Measurements from ENCODE around the gene ITGB3.
"Not testable (repeated sequence)": the region's sequence is repeated elsewhere in the genome, so short reads cannot be mapped to it uniquely, and the experiment has no call there.

The ITGB3 gene

DNA sequence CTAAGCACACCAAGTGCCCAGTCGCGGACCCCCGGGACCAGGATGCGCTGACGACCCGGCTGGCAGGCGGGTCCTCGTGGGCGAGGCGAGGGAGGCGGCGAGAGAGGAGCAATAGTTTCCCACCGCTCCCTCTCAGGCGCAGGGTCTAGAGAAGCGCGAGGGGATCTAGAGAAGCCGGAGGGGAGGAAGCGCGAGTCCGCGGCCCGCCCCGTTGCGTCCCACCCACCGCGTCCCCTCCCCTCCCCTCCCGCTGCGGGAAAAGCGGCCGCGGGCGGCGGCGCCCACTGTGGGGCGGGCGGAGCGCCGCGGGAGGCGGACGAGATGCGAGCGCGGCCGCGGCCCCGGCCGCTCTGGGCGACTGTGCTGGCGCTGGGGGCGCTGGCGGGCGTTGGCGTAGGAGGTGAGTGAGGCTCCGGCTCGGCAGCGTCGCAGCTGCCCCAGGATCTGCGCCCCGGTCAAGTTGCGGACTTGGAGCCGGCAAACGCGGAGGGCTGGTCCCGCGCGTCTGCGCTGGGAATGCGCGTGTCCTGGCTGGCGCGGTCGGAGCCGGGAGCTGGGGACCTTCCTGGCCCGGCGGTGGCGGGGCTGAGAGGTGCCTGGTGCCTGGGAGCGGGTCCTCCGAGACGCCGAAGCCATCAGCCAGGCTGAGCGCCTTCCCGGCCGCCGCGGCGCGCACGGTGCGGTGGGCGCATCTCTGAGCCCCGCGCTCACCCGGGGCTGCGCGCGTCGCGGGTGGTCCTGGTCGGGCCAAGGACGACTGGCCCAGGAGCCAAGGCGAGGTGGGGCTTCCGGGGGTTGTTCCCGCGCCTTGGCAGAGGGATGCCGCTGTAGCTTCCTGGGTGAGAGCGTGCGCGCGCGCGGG is at the start of gene ITGB3:
ITGB3 (plus strand) TSS at position 287 of the 862 bp plus-strand sequence; CDS start at position 322, 35 bp downstream.
- DNase-seq (ENCODE audit: low read depth in 1 of 2, low spot score in 1 of 2) = peak; percentile 17 to 25

DNA sequence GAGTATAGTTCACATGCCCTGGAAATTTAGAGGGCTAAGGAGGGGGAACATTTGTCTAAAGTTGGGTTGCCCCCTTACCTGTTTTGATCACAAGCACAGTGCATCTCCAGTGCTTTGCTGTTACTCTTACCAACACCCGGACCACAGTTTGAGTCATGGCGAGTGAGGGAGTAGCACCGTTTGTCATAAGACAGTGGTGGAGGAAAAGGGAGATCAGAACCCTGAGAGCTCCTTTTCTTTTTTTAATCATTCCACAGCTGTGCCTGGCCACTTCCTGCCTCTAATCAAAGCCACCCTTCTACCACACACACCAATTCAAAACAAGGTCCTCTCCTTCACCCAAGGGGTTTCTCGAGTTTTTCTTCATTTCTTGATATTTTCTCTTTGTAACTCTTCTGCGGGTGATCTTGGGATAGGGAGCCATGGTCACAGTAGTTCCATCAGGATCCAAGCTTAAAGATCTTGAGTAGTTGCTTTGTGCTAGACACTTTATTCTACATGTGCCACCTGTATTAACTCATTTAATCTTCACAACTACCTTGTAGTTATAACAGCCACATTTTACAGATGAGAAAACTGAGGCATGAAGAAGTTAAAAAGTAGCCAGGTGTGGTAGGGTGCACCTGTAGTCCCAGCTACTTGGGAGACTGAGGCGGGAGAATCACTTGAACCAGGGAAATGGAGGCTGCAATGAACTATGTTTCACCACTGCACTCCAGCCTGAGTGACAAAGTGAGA is 49.5 kb upstream of the ITGB3 start:
- DNase-seq (ENCODE audit: low read depth in 1 of 2, low spot score in 1 of 2) = peak in 1 of 2 donors; percentile 52

DNA sequence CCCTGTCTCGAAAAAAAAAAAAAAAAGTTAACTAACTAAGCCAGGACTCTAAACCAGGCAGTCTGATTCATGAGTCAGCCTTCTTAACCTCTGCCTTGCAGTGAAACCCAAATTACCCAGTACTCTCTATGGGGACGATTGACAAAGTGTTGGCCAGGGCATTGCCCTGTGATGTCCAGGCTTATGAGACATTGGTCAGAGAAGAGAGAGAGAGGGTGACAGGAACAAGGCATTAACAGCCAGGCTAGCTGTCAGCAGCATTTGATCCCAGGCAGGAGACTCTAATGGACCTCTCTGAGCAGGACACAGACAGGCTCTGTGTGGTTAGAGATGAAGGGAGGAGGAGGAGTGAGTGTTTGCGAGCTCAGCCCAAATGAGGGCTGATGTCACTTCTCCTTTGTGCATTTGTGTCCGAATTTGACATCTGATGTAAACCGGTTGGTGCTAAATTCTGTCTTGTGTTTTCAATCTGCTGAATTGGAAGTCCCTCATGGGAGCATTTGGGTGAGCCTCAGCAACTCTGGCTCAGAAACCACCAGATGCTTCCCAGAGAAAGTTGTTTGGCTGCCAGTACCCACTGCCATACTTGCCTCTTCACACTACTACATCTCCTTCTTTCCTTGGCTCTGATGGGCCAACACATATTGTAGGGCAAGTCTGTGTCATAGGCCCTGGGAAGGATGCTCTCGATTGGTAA is 48.8 kb upstream of the ITGB3 start:
- DNase-seq (ENCODE audit: low read depth in 1 of 2, low spot score in 1 of 2) = no peak

DNA sequence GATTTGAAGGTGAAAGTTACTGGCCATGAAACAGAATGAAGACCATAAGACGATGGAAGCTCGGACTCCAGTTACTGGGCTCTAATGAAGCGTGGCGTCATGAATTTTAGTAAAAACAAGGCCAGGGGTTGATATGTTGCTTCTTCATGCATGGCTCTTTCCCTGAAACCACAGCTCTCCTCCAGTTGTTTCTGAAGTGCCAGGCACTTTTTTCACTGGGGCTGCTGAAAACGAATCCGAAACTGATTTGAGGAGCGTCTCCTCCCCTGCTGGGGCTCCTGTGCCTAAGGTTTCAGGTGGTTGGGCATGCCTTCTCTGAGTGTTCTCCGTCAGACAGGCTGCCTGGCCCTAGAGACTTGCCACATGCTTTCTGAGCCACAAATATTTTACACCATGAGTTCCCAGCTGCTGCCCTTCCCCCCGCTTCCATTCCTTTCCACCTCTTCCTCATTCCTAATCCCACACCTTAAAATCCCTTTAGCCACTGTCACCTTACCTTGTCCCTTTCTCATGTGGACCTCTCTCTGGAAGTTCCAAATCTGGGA is 48.1 kb upstream of the ITGB3 start:
- DNase-seq (ENCODE audit: low read depth in 1 of 2, low spot score in 1 of 2) = peak; percentile 32 to 55

DNA sequence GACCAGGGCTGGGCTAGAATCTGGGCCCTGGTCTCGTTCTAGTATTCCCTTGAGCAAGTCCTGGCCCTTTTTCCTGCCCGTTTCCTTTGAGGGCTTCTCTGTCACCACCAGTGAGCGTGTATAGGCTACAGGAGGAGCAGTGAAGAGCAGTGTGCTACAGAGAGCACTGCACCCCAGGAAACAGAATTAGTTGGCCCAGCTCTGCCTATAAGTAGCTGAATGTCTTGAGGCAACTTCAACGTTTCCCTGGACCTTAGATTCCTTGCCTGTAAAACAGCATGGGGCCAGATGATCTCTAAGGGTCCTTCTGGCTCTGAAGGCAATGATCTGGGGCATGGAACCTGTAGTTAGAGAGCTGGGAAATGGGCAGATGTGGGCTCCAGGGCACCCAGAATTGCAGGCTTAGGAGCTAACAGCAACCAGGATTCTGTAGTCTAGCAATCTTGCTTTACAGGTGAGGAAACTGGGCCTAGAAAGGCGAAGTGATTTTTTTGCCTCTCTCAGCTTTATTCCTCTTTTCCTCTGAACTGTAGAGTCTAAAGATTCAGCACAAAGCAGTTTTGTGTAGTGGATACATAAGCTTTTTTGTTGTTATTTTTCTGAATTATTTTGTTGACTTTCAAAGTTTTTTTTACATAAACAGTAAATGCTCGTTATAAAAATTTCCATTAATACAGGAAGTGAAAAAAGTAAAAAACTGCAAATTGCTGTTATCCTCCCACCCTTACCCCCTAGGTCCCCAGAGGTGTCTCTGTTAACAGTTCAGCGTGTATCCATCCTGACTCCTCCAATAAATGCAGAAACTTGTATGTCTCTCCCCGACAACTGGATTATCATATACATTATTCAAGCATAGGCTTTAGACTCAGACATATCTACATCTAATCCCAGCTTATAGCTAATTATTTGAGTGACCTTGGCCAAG is 46.2 kb upstream of the ITGB3 start:
- DNase-seq (ENCODE audit: low read depth in 1 of 2, low spot score in 1 of 2) = no peak

DNA sequence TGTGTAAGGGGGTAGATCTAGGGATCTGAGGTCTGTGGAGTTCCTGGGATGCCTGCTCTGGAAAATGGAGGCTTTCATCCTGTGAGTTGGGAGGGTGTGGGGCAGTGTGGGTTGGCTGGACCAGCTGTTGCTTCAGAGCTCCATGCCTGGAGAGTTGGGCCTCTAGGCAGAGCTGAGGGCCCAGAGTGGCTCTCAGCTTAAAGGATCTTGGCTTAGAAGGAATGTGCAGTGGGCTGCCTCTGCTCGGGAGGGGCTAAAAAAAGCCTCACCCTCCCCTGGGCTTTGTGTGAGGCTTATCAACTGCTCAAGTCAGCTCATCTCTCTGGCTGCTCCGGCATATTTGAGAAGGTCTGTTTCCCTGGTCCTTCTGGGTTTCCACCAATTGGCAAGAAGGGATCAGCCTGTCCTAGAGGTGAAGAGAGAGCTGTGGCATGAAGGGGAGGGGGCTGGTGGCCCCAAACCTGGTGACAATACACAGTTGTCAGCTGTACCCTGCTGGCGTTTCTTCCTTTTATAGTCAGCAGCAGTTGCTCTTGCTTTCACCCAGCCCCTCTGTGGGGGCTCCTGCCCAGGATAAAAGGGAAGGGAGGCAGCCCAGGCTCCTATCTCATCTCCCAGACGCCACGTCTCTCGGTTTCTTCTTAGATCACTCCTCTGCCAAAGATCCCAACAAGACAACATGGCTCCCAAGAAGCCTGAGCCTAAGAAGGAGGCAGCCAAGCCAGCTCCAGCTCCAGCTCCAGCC is 44.7 kb upstream of the ITGB3 start, which contains the start of gene MYL4:
MYL4 (plus strand) TSS at position 605 of the 745 bp plus-strand sequence; CDS start at position 680, 75 bp downstream.
- DNase-seq (ENCODE audit: low read depth in 1 of 2, low spot score in 1 of 2) = no peak

DNA sequence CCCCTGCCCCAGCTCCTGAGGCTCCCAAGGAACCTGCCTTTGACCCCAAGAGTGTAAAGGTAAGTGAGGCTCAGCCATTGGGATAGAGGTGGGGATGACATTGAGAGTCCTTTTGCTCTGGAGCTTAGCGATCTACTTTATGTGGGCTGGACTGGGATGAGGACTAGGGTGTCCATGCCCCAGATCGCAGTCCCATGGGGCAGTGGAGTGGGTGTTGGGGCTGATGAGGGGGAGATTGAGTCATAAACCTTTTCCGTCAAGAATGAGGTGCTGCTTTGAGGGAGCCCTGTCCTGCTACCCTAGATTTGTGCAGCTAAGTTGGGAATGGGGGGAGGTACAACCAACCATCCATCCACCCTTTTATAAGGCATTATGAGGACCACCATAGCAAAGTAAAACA is 44.1 kb upstream of the ITGB3 start:
- no peak for DNase-seq (ENCODE audit: low read depth in 1 of 2, low spot score in 1 of 2)

DNA sequence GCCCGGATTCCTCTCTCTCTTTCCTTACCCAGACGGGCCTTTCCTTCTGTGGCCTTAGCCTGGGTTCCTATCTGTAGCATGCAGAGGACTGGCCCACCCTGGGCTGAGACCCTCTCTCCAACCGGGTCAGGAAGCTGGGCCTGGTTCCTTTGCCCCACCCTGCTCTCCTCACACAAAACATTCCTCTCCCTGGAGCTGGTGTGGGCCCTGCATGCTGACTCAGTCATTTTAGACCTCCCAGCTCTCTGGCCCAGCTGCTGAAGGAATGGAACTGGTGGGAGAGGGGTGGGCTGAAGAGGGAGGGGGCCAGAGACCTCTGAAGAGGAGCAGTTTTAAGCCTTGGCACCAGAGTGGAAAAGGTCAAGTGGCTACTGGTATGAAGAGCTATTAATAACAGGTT is 43.5 kb upstream of the ITGB3 start:
- no peak for DNase-seq (ENCODE audit: low read depth in 1 of 2, low spot score in 1 of 2)

DNA sequence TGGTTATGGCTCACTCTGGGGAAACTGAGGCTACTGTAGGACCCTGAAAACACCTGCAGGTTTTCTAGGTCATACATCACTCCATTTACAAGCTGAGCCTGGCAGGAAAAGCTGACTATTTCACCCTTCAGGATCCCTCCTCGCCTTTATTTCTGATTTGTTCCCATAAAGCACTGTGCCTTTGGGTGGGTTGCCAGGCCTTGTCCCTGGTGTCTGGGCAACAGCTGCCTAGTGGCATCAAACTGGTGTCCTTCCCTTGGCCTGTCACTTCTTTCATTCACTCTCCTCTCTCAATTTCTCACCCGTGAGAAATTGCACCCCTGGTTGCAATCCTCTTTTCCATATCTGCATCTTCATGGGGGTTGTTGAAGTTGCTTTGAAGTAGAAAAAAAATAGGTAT is 42.8 kb upstream of the ITGB3 start:
- no peak for DNase-seq (ENCODE audit: low read depth in 1 of 2, low spot score in 1 of 2)

DNA sequence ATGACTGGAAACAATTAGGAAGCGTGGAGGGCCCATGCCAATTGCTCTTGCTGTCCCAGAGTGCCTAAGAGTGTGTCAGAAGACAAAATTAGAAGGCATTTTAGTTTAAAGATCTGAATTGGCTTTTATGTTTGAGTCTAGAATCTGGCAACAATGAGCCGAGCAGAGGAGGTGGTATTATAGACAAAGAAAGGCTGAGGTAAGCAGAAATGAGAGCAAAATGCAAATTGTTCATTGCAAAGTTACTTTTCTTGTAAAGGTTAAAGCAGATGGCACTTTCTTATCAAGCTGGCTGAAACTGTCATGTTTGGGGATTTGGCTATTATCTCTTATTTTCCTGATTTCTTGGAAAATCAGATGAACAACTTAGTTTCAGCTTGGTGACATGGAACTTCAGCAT is 41.2 kb upstream of the ITGB3 start:
- no peak for DNase-seq (ENCODE audit: low read depth in 1 of 2, low spot score in 1 of 2)

DNA sequence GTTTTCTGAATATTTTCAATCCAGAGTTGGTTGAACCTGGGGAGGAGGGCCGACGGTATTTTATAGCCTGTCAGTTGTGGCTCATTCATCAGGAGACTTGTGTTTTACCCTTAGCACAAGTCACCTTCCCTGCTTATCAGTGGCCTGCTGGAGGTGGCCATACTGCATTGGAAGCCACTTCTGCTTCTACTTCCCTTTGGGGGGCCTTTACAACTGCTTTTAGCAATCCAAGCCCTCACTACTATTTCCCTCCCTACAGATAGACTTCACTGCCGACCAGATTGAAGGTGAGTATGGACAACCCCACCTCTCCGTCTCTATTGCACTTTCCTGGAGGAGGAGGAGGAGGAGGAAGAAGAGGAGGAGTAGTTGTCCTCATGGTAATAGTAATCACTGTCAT is 40.1 kb upstream of the ITGB3 start:
- DNase-seq (ENCODE audit: low read depth in 1 of 2, low spot score in 1 of 2) = no peak

DNA sequence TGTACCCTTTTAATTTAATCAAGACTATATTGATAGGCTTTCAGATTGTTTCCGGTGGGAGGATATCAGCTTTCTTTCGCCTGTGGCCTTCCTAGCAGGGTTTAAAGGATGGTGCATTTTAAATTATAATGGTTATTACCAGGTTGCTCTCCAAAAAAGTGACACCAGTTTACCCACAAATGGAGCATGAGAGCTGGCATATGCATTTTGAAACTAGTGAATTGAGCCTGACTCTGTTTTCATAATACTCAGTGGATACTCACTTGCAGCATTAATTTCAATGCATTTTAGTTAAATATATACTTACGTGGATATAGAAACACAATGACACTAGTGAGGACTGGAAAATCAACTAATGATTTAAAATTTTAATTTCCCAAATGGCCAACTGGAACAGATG is 38.7 kb upstream of the ITGB3 start:
- no peak for DNase-seq (ENCODE audit: low read depth in 1 of 2, low spot score in 1 of 2)

DNA sequence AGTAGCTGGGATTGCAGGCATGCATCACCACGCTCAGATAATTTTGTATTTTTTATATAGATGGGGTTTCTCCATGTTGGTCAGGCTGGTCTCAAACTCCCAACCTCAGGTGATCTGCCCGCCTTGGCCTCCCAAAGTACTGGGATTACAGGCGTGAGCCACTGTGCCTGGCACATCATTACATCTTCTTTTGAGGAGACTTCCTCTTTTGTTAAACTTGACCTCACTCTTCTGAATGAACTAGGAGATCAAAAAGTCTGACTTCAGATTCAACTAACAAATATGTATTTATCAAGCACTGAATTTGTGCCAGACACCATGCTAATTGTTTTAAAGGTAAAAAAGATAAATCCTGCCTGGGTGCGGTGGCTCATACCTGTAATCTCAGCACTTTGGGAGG is 36.8 kb upstream of the ITGB3 start:
- DNase-seq (ENCODE audit: low read depth in 1 of 2, low spot score in 1 of 2) = not testable (repeated sequence)

DNA sequence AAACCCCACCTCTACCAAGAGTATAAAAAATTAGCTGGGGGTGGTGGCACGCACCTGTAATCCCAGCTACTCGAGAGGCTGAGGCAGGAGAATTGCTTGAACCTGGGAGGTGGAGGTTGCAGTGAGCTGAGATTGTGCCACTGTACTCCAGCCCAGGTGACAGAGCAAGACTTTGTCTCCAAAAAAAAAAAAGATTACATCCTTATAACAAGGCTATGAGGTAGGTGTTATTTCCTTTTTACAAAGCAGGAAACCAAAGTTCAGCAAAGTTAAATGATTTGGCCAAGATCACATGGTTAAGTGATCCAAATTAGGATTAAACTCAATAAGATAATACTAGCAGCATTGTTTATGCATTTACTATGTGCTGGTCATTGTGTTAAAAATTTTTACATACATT is 36.3 kb upstream of the ITGB3 start:
- DNase-seq (ENCODE audit: low read depth in 1 of 2, low spot score in 1 of 2) = not testable (repeated sequence)

DNA sequence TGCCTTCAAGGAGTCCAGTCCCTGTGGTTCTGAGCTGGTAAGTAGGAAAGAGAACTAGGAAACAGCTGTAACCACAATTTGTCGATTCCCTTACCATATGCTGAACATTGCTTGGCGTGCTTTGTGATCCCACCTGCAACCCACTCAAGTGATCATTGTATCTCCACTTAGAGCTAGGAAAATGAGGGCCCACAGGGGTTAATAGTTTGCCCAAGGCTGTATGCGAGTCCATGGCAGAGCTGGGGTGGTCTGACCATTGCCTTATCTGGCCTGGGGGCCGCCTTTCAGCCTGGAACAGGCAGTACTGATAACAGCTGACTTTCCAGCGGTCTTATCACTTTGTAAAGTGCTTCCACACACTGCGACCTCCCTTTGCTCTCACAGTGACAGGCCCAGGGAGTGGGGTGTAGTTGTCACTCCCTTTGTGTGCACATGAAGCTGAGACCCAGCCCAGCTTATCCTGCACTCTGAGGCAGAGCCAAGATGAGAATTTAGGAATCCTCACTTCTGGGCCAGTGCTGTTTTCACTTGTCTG is 34.7 kb upstream of the ITGB3 start:
- DNase-seq (ENCODE audit: low read depth in 1 of 2, low spot score in 1 of 2) = no peak

DNA sequence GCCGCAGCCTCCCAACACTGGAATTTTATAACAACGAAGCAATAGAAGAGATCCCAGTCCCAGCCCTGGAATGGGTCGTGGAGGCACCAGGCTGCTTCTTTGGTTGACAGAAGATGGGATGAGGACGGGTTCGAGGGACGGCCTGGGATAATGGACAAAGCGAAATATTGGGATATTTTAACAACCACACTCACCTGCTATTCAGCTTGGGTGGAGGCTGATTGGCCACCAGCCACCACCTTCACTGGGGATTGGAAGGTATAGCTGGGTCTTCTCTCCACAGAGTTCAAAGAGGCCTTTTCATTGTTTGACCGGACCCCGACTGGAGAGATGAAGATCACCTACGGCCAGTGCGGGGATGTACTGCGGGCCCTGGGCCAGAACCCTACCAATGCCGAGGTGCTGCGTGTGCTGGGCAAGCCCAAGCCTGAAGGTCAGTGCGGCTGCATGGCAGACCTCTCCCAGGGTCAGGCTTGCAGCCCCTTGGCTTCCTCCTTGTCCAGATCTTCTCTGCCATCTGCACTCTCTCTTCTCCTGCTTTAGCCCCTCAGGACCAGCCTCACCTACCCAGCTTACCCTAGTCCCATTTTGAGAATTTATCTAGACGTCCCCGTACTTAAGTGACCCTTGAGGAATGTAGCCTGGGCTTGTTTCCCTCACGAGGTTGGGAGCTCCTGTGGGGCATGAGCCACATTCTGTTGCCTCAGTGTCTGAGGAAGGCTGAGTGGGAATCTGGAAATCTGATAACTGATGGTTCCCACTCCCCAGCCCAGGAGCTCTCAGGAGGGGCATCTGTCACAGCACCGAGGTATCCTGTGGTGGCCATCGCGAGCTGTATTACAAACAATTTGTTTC is 33.8 kb upstream of the ITGB3 start:
- DNase-seq (ENCODE audit: low read depth in 1 of 2, low spot score in 1 of 2) = no peak

DNA sequence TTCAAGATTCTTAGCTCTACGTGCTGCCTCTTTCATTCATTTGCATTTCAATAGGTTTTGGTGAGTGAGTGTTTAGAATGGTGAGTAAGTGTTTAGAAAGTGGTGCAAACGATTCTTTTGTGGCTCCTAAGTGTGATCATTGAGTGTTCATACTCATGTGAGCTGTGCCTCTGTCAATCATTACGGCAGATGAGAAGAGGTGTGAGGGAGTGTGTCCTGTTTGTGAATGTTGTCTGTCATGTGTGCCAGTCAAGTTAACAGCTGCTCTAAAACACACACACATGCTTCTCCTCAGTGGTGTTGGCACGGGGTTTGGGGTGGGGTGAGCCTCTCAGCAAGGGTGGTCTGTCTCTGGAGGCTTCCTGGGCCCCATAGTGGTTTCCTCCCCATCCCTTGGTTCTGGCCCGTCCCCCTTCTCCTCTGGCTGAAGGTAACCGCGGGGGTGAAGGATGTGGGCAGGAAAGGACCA is 33.1 kb upstream of the ITGB3 start:
- DNase-seq (ENCODE audit: low read depth in 1 of 2, low spot score in 1 of 2) = no peak

DNA sequence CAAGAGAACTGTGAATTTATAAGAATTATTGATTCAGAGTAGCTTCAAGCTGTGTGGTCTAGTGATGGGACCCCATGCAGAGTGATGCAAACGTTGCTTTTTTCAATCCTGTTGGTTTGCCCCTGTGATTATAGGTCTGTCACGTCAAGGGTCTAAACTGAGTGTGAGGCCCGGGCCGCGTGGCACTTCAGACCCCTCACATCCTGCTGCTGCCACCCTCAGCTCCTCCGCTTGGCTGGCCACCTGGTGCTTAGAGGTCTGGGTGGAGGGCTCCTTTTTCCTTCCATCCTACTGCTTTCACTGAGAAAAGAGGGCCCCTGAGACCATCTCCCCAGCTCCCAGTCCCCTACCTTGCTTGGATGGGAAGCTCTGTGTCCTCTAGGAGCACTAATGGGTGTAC is 32.5 kb upstream of the ITGB3 start:
- DNase-seq (ENCODE audit: low read depth in 1 of 2, low spot score in 1 of 2) = no peak
